Activated naive CD8-positive, alpha-beta T cell treated with anti-CD3 and anti-CD28 coated beads for 36 hours (primary cell): ENCODE results near the gene MRPS24. TPM values are rescaled to one million over a fixed set of nuclear protein-coding genes. Genes with fewer than 3 reads are reported as not detected.
"Not testable (repeated sequence)": the region's sequence is repeated elsewhere in the genome, so short reads cannot be mapped to it uniquely, and the experiment has no call there.

Experiments
- DNase-seq: peaks from one replicate; pipeline ENCODE4 v3.0.0; 2021
- H3K27ac Mint-ChIP-seq: one replicate; pipeline ENCODE4 v1.8.0; 2022; ENCODE audit warnings: mild to moderate bottlenecking, moderate library complexity, mixed read lengths
- H3K27me3 Mint-ChIP-seq: one replicate; pipeline ENCODE4 v1.8.0; 2022; ENCODE audit warnings: mild to moderate bottlenecking, mixed read lengths
- H3K36me3 Mint-ChIP-seq: one replicate; pipeline ENCODE4 v1.8.0; 2021; ENCODE audit warnings: mild to moderate bottlenecking, mixed read lengths
- H3K4me1 Mint-ChIP-seq: one replicate; pipeline ENCODE4 v1.8.0; 2021; ENCODE audit warnings: mixed read lengths
- H3K4me3 Mint-ChIP-seq: one replicate; pipeline ENCODE4 v1.8.0; 2022; ENCODE audit warnings: mild to moderate bottlenecking, moderate library complexity, mixed read lengths
- H3K9me3 Mint-ChIP-seq: one replicate; pipeline ENCODE4 v1.8.0; 2022; ENCODE audit warnings: mixed read lengths
- total RNA-seq, 2 experiments: library from RNA; stranded (reverse); gene quantifications; one replicate each; pipeline ENCODE4 v1.2.3, GENCODE V29; 2021

Gene MRPS24
- 100 to 1,000 TPM; 142 to 152 TPM for total RNA-seq

- no peaks in the 10 kb centered on the region for H3K27me3 Mint-ChIP-seq
- H3K4me3 Mint-ChIP-seq, result peak within 1 kb of the TSS; percentile 86
- peak; percentile 91 for DNase-seq
- H3K9me3 Mint-ChIP-seq, result no peaks in the 10 kb centered on the region
- peaks cover 23% of the 10 kb centered on the region for H3K4me1 Mint-ChIP-seq
- peaks cover 30% of the 10 kb centered on the region for H3K36me3 Mint-ChIP-seq
- H3K27ac Mint-ChIP-seq, result peak within 1 kb of the TSS; percentile 85
Observed at GRCh38 chr7:43869006-43869866, at the start of gene MRPS24. Gene MRPS24 (minus strand): TSS chr7:43869517. CDS start chr7:43869495, 22 bp downstream.

- Mint-ChIP-seq H3K27ac (no peak overlapping the region), H3K4me3 (no peak overlapping the region), H3K36me3 (peaks cover 12% of the 10 kb centered on the region), H3K4me1 (peaks cover 2% of the 10 kb centered on the region), H3K27me3 (no peaks in the 10 kb centered on the region), H3K9me3 (no peaks in the 10 kb centered on the region)
- no peak for DNase-seq
Observed at GRCh38 chr7:43915907-43916306, 46.6 kb upstream of the MRPS24 start.

GRCh38 chr7:43914795-43915194 lies 45.5 kb upstream of the MRPS24 start:
- H3K27me3 Mint-ChIP-seq, result no peaks in the 10 kb centered on the region
- H3K27ac Mint-ChIP-seq, result no peak overlapping the region
- H3K4me1 Mint-ChIP-seq, result peaks cover 2% of the 10 kb centered on the region
- peaks cover 12% of the 10 kb centered on the region for H3K36me3 Mint-ChIP-seq
- DNase-seq, result no peak
- H3K9me3 Mint-ChIP-seq, result no peaks in the 10 kb centered on the region
- H3K4me3 Mint-ChIP-seq, result no peak overlapping the region

GRCh38 chr7:43906331-43907010 lies 37.2 kb upstream of the MRPS24 start, which contains the start of gene URGCP:
Gene URGCP (minus strand): TSS chr7:43906596. CDS start chr7:43906575, 21 bp downstream.
- peak within 1 kb of the TSS; percentile 91 for H3K27ac Mint-ChIP-seq
- peaks cover 6% of the 10 kb centered on the region for H3K36me3 Mint-ChIP-seq
- no peaks in the 10 kb centered on the region for H3K9me3 Mint-ChIP-seq

DNA sequence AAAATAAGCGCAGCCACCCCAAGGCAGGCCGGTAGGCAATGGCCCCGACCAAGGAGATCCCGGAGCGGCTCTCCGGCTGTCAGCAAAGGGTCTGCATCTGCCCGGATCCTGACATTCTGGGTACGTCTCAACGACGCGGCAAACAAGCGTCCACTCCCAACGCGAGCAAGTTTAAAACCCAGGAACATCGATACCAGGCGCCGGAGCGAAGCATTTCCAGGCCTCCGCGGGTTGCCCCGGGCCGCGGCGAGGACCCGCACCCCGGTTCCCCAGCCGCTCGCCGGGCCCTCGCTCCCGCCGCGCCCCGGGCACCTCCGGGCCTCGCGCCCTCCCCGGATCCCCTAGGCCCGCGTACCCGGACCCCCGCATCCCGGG lies 36.6 kb upstream of the MRPS24 start:
- Mint-ChIP-seq H3K4me1 (peaks cover 40% of the 10 kb centered on the region), H3K27me3 (no peaks in the 10 kb centered on the region), H3K4me3 (peak overlapping the region; percentile 90), H3K27ac (peak overlapping the region; percentile 91), H3K36me3 (peaks cover 6% of the 10 kb centered on the region), H3K9me3 (no peaks in the 10 kb centered on the region)
- DNase-seq, result peak; percentile 34

More at GRCh38 chr7:43906331-43907010, 37.2 kb upstream of the MRPS24 start, which contains the start of gene URGCP:
- H3K4me3 Mint-ChIP-seq, result peak within 1 kb of the TSS; percentile 90
- H3K27me3 Mint-ChIP-seq, result no peaks in the 10 kb centered on the region
- DNase-seq, result peak; percentile 66
- H3K4me1 Mint-ChIP-seq, result peaks cover 38% of the 10 kb centered on the region

DNA sequence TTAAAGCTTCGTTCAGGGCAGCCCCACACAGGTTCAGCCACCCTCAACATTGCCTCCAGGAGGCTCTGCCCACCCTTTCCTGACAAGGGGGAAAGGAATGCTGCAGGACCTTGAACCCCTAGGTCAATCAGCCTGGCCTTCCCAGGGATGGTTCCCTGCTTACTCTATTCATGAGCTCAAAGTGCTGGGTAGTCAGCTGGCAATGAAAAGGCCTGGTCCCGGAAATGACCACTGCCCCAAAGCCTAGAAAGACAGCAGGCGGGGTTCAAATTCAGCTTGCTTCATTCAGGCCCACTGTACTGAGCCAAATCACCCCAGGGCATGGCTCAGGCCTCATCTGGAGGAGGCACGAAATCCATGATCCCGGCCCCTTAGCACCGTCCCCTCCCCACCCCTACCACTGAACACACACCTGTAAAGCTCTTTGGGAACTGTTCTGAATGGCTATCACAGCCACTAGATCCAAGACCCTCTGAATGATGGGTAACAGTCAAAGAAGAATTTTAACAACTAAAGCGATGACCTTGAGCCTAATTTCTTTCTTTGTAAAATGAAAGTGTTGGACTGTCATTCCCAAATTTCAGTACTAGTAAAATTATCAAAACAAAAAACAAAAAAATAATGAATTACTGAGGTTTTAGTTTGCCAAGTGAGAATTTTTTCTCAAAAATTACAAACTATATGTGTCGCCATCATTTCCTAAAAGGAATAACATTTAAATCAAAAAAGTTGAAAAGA lies 36.1 kb upstream of the MRPS24 start:
- no peak for DNase-seq
- Mint-ChIP-seq H3K27ac (peak overlapping the region; percentile 91), H3K4me3 (peak overlapping the region; percentile 90), H3K27me3 (no peaks in the 10 kb centered on the region), H3K9me3 (no peaks in the 10 kb centered on the region), H3K36me3 (peaks cover 4% of the 10 kb centered on the region), H3K4me1 (peaks cover 40% of the 10 kb centered on the region)

DNA sequence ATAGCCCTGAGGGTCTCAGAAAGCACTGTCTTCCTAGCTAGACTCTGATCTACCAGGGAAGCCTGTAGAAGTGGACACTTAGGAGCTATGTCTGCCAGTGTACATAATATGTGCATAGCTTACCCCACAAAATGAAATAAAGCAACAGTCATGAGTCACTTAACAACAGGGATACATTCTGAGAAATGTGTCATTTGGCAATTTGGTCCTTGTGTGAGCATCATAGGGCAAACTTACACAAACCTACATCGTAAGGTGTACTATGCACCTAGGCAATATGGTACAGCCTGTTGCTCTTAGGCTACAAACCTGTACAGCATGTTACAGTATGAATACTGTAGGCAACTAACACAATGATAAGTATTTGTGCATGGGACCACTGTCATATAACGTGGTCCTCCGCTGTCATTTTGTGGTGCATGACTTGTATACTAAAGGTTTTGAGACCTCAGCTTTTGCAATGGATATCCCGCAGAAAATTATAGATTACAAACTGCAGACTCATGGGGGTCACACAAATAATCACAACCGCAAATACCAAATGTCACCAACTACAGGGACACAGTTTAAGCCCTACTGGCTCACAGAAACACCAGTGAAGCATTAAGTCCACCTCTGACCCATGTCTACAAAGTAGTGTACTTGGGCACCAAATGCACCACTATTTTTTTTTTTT lies 35.4 kb upstream of the MRPS24 start:
- H3K4me3 Mint-ChIP-seq, result peak overlapping the region; percentile 90
- H3K36me3 Mint-ChIP-seq, result peaks cover 4% of the 10 kb centered on the region
- H3K27me3 Mint-ChIP-seq, result no peaks in the 10 kb centered on the region
- no peaks in the 10 kb centered on the region for H3K9me3 Mint-ChIP-seq
- no peak for DNase-seq
- peaks cover 40% of the 10 kb centered on the region for H3K4me1 Mint-ChIP-seq
- no peak overlapping the region for H3K27ac Mint-ChIP-seq

- Mint-ChIP-seq H3K4me3 (no peak overlapping the region), H3K27ac (no peak overlapping the region), H3K9me3 (no peaks in the 10 kb centered on the region), H3K36me3 (peaks cover 4% of the 10 kb centered on the region), H3K4me1 (peaks cover 43% of the 10 kb centered on the region), H3K27me3 (no peaks in the 10 kb centered on the region)
- no peak for DNase-seq
Observed at GRCh38 chr7:43902542-43903054, 33.3 kb upstream of the MRPS24 start.

DNA sequence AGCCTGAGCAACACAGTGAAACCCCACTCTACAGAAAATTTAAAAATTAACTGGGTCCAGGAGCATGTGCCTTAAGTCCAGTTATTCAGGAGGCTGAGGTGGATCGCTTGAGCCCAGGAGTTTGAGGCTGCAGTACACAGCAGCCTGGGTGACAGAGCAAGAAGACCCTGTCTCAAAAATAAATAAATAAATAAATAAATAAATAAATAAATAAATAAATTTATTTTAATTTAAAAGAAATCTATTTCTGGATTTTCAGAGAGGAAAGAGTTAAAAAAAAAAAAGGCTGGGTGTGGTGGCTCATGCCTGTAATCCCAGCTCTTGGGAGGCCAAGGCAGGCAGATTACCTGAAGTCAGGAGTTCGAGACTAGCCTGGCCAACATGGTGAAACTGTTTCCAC lies 29.3 kb upstream of the MRPS24 start:
- not testable (repeated sequence) for H3K9me3 Mint-ChIP-seq, H3K4me3 Mint-ChIP-seq, DNase-seq, H3K27me3 Mint-ChIP-seq, H3K27ac Mint-ChIP-seq
- Mint-ChIP-seq H3K36me3 (peaks cover 18% of the 10 kb centered on the region), H3K4me1 (peaks cover 28% of the 10 kb centered on the region)

- H3K36me3 Mint-ChIP-seq, result peaks cover 16% of the 10 kb centered on the region
- no peak for DNase-seq
- no peaks in the 10 kb centered on the region for H3K9me3 Mint-ChIP-seq
- H3K27ac Mint-ChIP-seq, result no peak overlapping the region
- H3K4me3 Mint-ChIP-seq, result no peak overlapping the region
- H3K27me3 Mint-ChIP-seq, result no peaks in the 10 kb centered on the region
- peaks cover 27% of the 10 kb centered on the region for H3K4me1 Mint-ChIP-seq
Observed at GRCh38 chr7:43895847-43896415, 26.6 kb upstream of the MRPS24 start.

- Mint-ChIP-seq H3K36me3 (peaks cover 22% of the 10 kb centered on the region), H3K27me3 (no peaks in the 10 kb centered on the region), H3K9me3 (no peaks in the 10 kb centered on the region), H3K4me3 (no peak overlapping the region), H3K27ac (no peak overlapping the region), H3K4me1 (peaks cover 41% of the 10 kb centered on the region)
- DNase-seq, result no peak
Observed at GRCh38 chr7:43891069-43891955, 22.0 kb upstream of the MRPS24 start.

GRCh38 chr7:43890468-43890867 lies 21.2 kb upstream of the MRPS24 start:
- no peak for DNase-seq
- no peaks in the 10 kb centered on the region for H3K9me3 Mint-ChIP-seq
- H3K27ac Mint-ChIP-seq, result no peak overlapping the region
- H3K4me3 Mint-ChIP-seq, result no peak overlapping the region
- no peaks in the 10 kb centered on the region for H3K27me3 Mint-ChIP-seq
- H3K36me3 Mint-ChIP-seq, result peaks cover 15% of the 10 kb centered on the region
- peaks cover 41% of the 10 kb centered on the region for H3K4me1 Mint-ChIP-seq
